H9 (cell line): ENCODE data around the gene HDLBP. TPM values are rescaled to one million over a fixed set of nuclear protein-coding genes. Genes with fewer than 3 reads are reported as not detected.

Source experiments
- DNase-seq: peaks from one replicate; pipeline ENCODE4 v3.0.0-alpha.2; 2017
- H2AFZ ChIP-seq: one replicate; pipeline ENCODE4 v1.6.1; 2013; ENCODE audit warnings: mild to moderate bottlenecking, low read length, control low read depth, moderate library complexity
- H2AK5ac ChIP-seq: 2 replicates; pipeline ENCODE4 v1.6.1; 2013; ENCODE audit warnings: low read length, control low read depth, mixed read lengths; ENCODE audit not compliant: insufficient read length
- H2BK120ac ChIP-seq: one replicate; pipeline ENCODE4 v1.6.1; 2013; ENCODE audit warnings: low read depth, mild to moderate bottlenecking, low read length, control low read depth, inconsistent platforms; ENCODE audit not compliant: poor library complexity, severe bottlenecking
- H2BK12ac ChIP-seq: 2 replicates; pipeline ENCODE4 v1.6.1; 2013; ENCODE audit warnings: low read length, control low read depth, mixed read lengths, low read depth; ENCODE audit not compliant: insufficient read length
- H2BK15ac ChIP-seq: 2 replicates; pipeline ENCODE4 v1.6.1; 2013; ENCODE audit warnings: low read depth, low read length, control low read depth
- H2BK20ac ChIP-seq: one replicate; pipeline ENCODE4 v1.6.1; 2013; ENCODE audit warnings: low read depth, mild to moderate bottlenecking, low read length, control low read depth, inconsistent platforms; ENCODE audit not compliant: poor library complexity, severe bottlenecking
- H2BK5ac ChIP-seq: 2 replicates; pipeline ENCODE4 v1.6.1; 2013; ENCODE audit warnings: low read length, control low read depth, mixed read lengths; ENCODE audit not compliant: insufficient read length
- H3K14ac ChIP-seq: 2 replicates; pipeline ENCODE4 v1.6.1; 2013; ENCODE audit warnings: low read length, control low read depth; ENCODE audit not compliant: insufficient read depth
- H3K18ac ChIP-seq: 2 replicates; pipeline ENCODE4 v1.6.1; 2013; ENCODE audit warnings: low read depth, mild to moderate bottlenecking, mixed read lengths, low read length, control low read depth; ENCODE audit not compliant: insufficient read length
- H3K23ac ChIP-seq: 2 replicates; pipeline ENCODE4 v1.6.1; 2013; ENCODE audit warnings: low read length, control low read depth, mixed read lengths, low read depth; ENCODE audit not compliant: insufficient read length
- H3K23me2 ChIP-seq: 2 replicates; pipeline ENCODE4 v1.6.1; 2013; ENCODE audit warnings: low read depth, mild to moderate bottlenecking, mixed read lengths, low read length, control low read depth; ENCODE audit not compliant: insufficient read length, poor library complexity, severe bottlenecking
- H3K27ac ChIP-seq: 2 replicates; pipeline ENCODE4 v1.5.1; 2013; ENCODE audit warnings: low read length, control low read depth, mixed read lengths, low read depth; ENCODE audit not compliant: insufficient read length
- H3K27me3 ChIP-seq: 2 replicates; pipeline ENCODE4 v1.6.1; 2013; ENCODE audit warnings: low read length, control low read depth, inconsistent platforms; ENCODE audit not compliant: insufficient read depth
- H3K4ac ChIP-seq: 2 replicates; pipeline ENCODE4 v1.6.1; 2013; ENCODE audit warnings: low read depth, mild to moderate bottlenecking, control low read depth, inconsistent platforms, low read length, moderate library complexity
- H3K4me1 ChIP-seq: 2 replicates; pipeline ENCODE4 v1.6.1; 2013; ENCODE audit warnings: low read length, control low read depth, inconsistent platforms; ENCODE audit not compliant: insufficient read depth
- H3K4me2 ChIP-seq: 2 replicates; pipeline ENCODE4 v1.6.1; 2013; ENCODE audit warnings: low read length, control low read depth, mixed read lengths; ENCODE audit not compliant: insufficient read length, insufficient read depth
- H3K56ac ChIP-seq: 2 replicates; pipeline ENCODE4 v1.6.1; 2013; ENCODE audit warnings: low read depth, mild to moderate bottlenecking, mixed read lengths, low read length, control low read depth; ENCODE audit not compliant: insufficient read length
- H3K79me1 ChIP-seq: 2 replicates; pipeline ENCODE4 v1.6.1; 2013; ENCODE audit warnings: low read depth, mild to moderate bottlenecking, moderate library complexity, low read length, control low read depth, inconsistent platforms; ENCODE audit not compliant: insufficient read depth, poor library complexity, severe bottlenecking
- H3K79me2 ChIP-seq: 2 replicates; pipeline ENCODE4 v1.6.1; 2013; ENCODE audit warnings: low read length, control low read depth, inconsistent platforms; ENCODE audit not compliant: insufficient read depth
- H3K9ac ChIP-seq: 2 replicates; pipeline ENCODE4 v1.6.1; 2013; ENCODE audit warnings: low read length, control low read depth, mixed read lengths; ENCODE audit not compliant: insufficient read length; ENCODE audit errors: extremely low read depth
- H3K9me3 ChIP-seq: one replicate; pipeline ENCODE4 v1.6.1; 2013; ENCODE audit warnings: low read depth, low read length, inconsistent platforms; ENCODE audit not compliant: control insufficient read depth
- H3T11ph ChIP-seq: one replicate; pipeline ENCODE4 v1.6.1; 2013; ENCODE audit warnings: mild to moderate bottlenecking, low read length, control low read depth, inconsistent platforms
- H4K20me1 ChIP-seq: one replicate; pipeline ENCODE4 v1.6.1; 2013; ENCODE audit not compliant: control insufficient read depth, insufficient read length, insufficient read depth
- H4K5ac ChIP-seq: 2 replicates; pipeline ENCODE4 v1.6.1; 2013; ENCODE audit warnings: low read depth, mild to moderate bottlenecking, mixed read lengths, low read length, control low read depth; ENCODE audit not compliant: insufficient read length
- H4K8ac ChIP-seq: replicated peaks from 2 replicates; pipeline ENCODE4 v1.6.1; 2013; ENCODE audit warnings: low read length, control low read depth, mixed read lengths, low read depth; ENCODE audit not compliant: insufficient read length
- H4K91ac ChIP-seq: 2 replicates; pipeline ENCODE4 v1.6.1; 2013; ENCODE audit warnings: low read depth, mild to moderate bottlenecking, moderate library complexity, mixed read lengths, low read length, control low read depth; ENCODE audit not compliant: insufficient read length
- H3K27ac Mint-ChIP-seq, 3 experiments: 2 replicates in 2 of 3; 3 replicates in 1 of 3; pipeline ENCODE4 v1.8.0; 2020 to 2021; ENCODE audit warnings: mixed read lengths in 3 of 3, mild to moderate bottlenecking in 1 of 3, moderate library complexity in 1 of 3
- H3K27me3 Mint-ChIP-seq: 2 replicates; pipeline ENCODE4 v1.8.0; 2021; ENCODE audit warnings: low read depth, mild to moderate bottlenecking, moderate library complexity, mixed read lengths
- H3K36me3 Mint-ChIP-seq, 3 experiments: 2 replicates in 2 of 3; 3 replicates in 1 of 3; pipeline ENCODE4 v1.8.0; 2020 to 2021; ENCODE audit warnings: low read depth in 3 of 3, mixed read lengths in 3 of 3; ENCODE audit not compliant: insufficient read depth in 1 of 3
- H3K4me1 Mint-ChIP-seq, 2 experiments: 2 replicates each; pipeline ENCODE4 v1.8.0; 2020; ENCODE audit warnings: mixed read lengths in 2 of 2
- H3K4me3 Mint-ChIP-seq, 2 experiments: 2 replicates in 1 of 2; 3 replicates in 1 of 2; pipeline ENCODE4 v1.8.0; 2020 to 2021; ENCODE audit warnings: mild to moderate bottlenecking in 2 of 2, mixed read lengths in 2 of 2, moderate library complexity in 1 of 2
- H3K9me3 Mint-ChIP-seq, 2 experiments: 2 replicates in 1 of 2; 3 replicates in 1 of 2; pipeline ENCODE4 v1.8.0; 2020; ENCODE audit warnings: mild to moderate bottlenecking in 2 of 2, mixed read lengths in 2 of 2, moderate library complexity in 1 of 2
- CTCF ChIP-seq: fragments of 200-600 bp; sonication (generic); conservative IDR thresholded peaks from 3 replicates; pipeline ENCODE4 v1.8.0; 2021; ENCODE audit warnings: antibody characterized with exemption, mild to moderate bottlenecking
- WGBS: extraction: QIAGEN DNeasy Blood & Tissue Kit; methylation state at CpG from one replicate; pipeline ENCODE4 v1.1.7; 2013; ENCODE audit warnings: missing lambda C conversion rate, low lambda C conversion rate, mixed read lengths; ENCODE audit not compliant: insufficient read length; ENCODE audit errors: extremely low coverage; 5-methylcytosine and 5-hydroxymethylcytosine counted together
- total RNA-seq: library from RNA; stranded (reverse); gene quantifications from 2 replicates; pipeline ENCODE4 v1.2.1, GENCODE V29; 2021

HDLBP gene
- total RNA-seq, 1 experiment from 2014 or later = 364 TPM

- Histone ChIP-seq H2BK5ac (no peak overlapping the region), H3K18ac (peak overlapping the region; percentile 90), H3K4ac (no peak overlapping the region), H2BK120ac (no peak overlapping the region), H3K14ac (peak overlapping the region; percentile 90), H2BK15ac (no peak overlapping the region), H4K5ac (no peak overlapping the region), H4K20me1 (peaks cover 2% of the 10 kb centered on the region), H3K56ac (no peak overlapping the region), H4K8ac (no peak overlapping the region), H3K79me2 (no peaks in the 10 kb centered on the region; the same call in 1 of the 2 replicates), H3K4me2 (peak overlapping the region; percentile 36), H3K4me1 (peaks cover 4% of the 10 kb centered on the region; the same call in 1 of the 2 replicates), H2AK5ac (no peak overlapping the region), H3T11ph (no peak overlapping the region), H3K79me1 (no peaks in the 10 kb centered on the region), H2BK20ac (no peak overlapping the region), H3K27ac (no peak overlapping the region), H4K91ac (no peak overlapping the region), H2BK12ac (peak overlapping the region; percentile 75), H3K23me2 (peaks cover 11% of the 10 kb centered on the region), H3K9me3 (no peaks in the 10 kb centered on the region), H3K9ac (peak overlapping the region; percentile 20), H3K23ac (no peak overlapping the region), H2AFZ (no peak overlapping the region), H3K27me3 (no peaks in the 10 kb centered on the region)
- WGBS = no CpG with 5 or more reads among the region's 77 CpGs
- TF ChIP-seq CTCF = no peak
- peak overlapping the region in 2 of 3 experiments; percentile 64 to 96; a peak in 2 of 7 replicates for H3K27ac Mint-ChIP-seq
- H3K4me1 Mint-ChIP-seq = peaks cover 19 to 35% of the 10 kb centered on the region in 2 experiments
- H3K36me3 Mint-ChIP-seq = peaks cover 0 to 4% (median 2%) of the 10 kb centered on the region in 3 experiments; a peak in 2 of 7 replicates
- peaks cover 7% of the 10 kb centered on the region for H3K27me3 Mint-ChIP-seq
- H3K9me3 Mint-ChIP-seq = peaks cover 0 to 2% of the 10 kb centered on the region in 2 experiments; a peak in 2 of 5 replicates
- DNase-seq = peak; percentile 83
- H3K4me3 Mint-ChIP-seq = peak overlapping the region; percentile 73 to 88
Observed at GRCh38 chr2:241217320-241218031, 98.0 kb downstream of the HDLBP start.
